Kidney (tissue), 14 donors: ENCODE measurements around the gene CCDC69. TPM values are rescaled to one million over a fixed set of nuclear protein-coding genes. Genes with fewer than 3 reads are reported as not detected.

Experiments
- DNase-seq, 5 donors: peaks; one replicate each; pipeline ENCODE4 v3.0.0-alpha.2; 2013 to 2020
- FAIRE-seq: peaks from 2 replicates; lab custom pipeline; 2012; peaks lifted over from hg19 to GRCh38; lab: Jason Lieb, UNC
- H3K27ac ChIP-seq, 2 donors: one replicate each; pipeline ENCODE4 v1.7.0; 2013; ENCODE audit warnings: low read depth in 2 of 2, low read length in 2 of 2, inconsistent platforms in 1 of 2
- H3K27me3 ChIP-seq: one replicate; pipeline ENCODE4 v1.7.1; 2013; ENCODE audit warnings: low read length, inconsistent platforms; ENCODE audit not compliant: control insufficient read depth, insufficient read depth
- H3K36me3 ChIP-seq, 3 donors: one replicate each; pipeline versions ENCODE4 v1.7.0 to v1.7.1; 2013; ENCODE audit warnings: low read length in 3 of 3, control low read depth in 1 of 3, inconsistent platforms in 1 of 3; ENCODE audit not compliant: insufficient read depth in 3 of 3, control insufficient read depth in 2 of 3
- H3K4me1 ChIP-seq, 3 donors: one replicate each; pipeline versions ENCODE4 v1.7.0 to v1.7.1; 2013; ENCODE audit warnings: low read length in 3 of 3, inconsistent platforms in 1 of 3, low read depth in 1 of 3; ENCODE audit not compliant: control insufficient read depth in 2 of 3, insufficient read depth in 2 of 3
- H3K4me3 ChIP-seq, 3 donors: one replicate each; pipeline versions ENCODE4 v1.7.0 to v1.8.1; 2013; ENCODE audit warnings: low read length in 3 of 3, control low read depth in 1 of 3, inconsistent platforms in 1 of 3
- H3K9ac ChIP-seq, 3 donors: one replicate each; pipeline versions ENCODE4 v1.7.0 to v1.7.1; 2013; ENCODE audit warnings: low read length in 3 of 3, control low read depth in 1 of 3, inconsistent platforms in 1 of 3
- H3K9me3 ChIP-seq, 3 donors: one replicate each; pipeline versions ENCODE4 v1.7.0 to v1.7.1; 2013; ENCODE audit warnings: low read length in 3 of 3, control low read depth in 1 of 3, inconsistent platforms in 1 of 3; ENCODE audit not compliant: control insufficient read depth in 2 of 3, insufficient read depth in 1 of 3
- CTCF ChIP-seq: IDR thresholded peaks from 3 replicates; pipeline ENCODE4 v1.5.1; 2012; ENCODE audit warnings: mild to moderate bottlenecking, moderate library complexity, borderline replicate concordance; ENCODE audit not compliant: insufficient read depth; ENCODE audit errors: extremely low read depth
- intact Hi-C: fragments of 100-400 bp; cut with DNase I; formaldehyde crosslinking; loops from one replicate; pipeline ENCODE4 v1.11.1; 2022
- polyA plus RNA-seq: library from polyadenylated mRNA; stranded (reverse); fragments of 350-450 nt; fragmentation: Illumina TruSeq; extraction: RNeasy Lipid Tissue Mini Kit (QIAGEN cat#74804); gene quantifications from one replicate; pipeline ENCODE4 v1.2.3, GENCODE V29; 2014; ENCODE audit warnings: low read depth, low replicate concordance; ENCODE audit not compliant: insufficient read depth
- total RNA-seq: library from RNA; stranded (reverse); fragmentation: NEBNext Ultra II Directional; extraction: Animal tissue kit (Norgen Biotek cat#: 25700); gene quantifications from one replicate; pipeline ENCODE4 v1.2.1, GENCODE V29; 2021
- donor health status: control.
- donor health status: control.
- donor health status: control.
- donor health status: control.
- donor health status: control.
- donor health status: DM: yes; HTN: yes; CAD: no.
- donor health status: Normal renal cell carcinoma (clear cell type).

CCDC69 gene
- total and polyA plus RNA-seq, 2 donors from 2014 or later: 11.1 to 22.8 TPM

GRCh38 chr5:151250346-151251000 lies 26.6 kb upstream of the CCDC69 start:
- no peak for FAIRE-seq
- no peak overlapping the region for H3K27ac ChIP-seq
- H3K9ac ChIP-seq: no peak overlapping the region
- H3K27me3 ChIP-seq: no peaks in the 10 kb centered on the region
- H3K36me3 ChIP-seq: no peaks in the 10 kb centered on the region
- TF ChIP-seq CTCF: no peak
- intact Hi-C loops: no loop called here
- H3K9me3 ChIP-seq: no peaks in the 10 kb centered on the region
- peaks cover 0 to 16% (median 13%) of the 10 kb centered on the region in 3 donors for H3K4me1 ChIP-seq
- no peak for DNase-seq
- no peak overlapping the region for H3K4me3 ChIP-seq

GRCh38 chr5:151249281-151249680 lies 25.4 kb upstream of the CCDC69 start:
- H3K4me3 ChIP-seq: no peak overlapping the region
- no peaks in the 10 kb centered on the region for H3K27me3 ChIP-seq
- DNase-seq (no peak), FAIRE-seq (no peak)
- no peak overlapping the region for H3K9ac ChIP-seq
- H3K9me3 ChIP-seq: no peaks in the 10 kb centered on the region
- H3K36me3 ChIP-seq: no peaks in the 10 kb centered on the region
- peaks cover 0 to 10% (median 9%) of the 10 kb centered on the region in 3 donors for H3K4me1 ChIP-seq
- H3K27ac ChIP-seq: no peak overlapping the region
- TF ChIP-seq CTCF: no peak
- intact Hi-C loops: no loop called here

- Histone ChIP-seq H3K4me1 (peaks cover 0 to 5% (median 4%) of the 10 kb centered on the region in 3 donors), H3K9me3 (no peaks in the 10 kb centered on the region), H3K9ac (no peak overlapping the region), H3K27me3 (no peaks in the 10 kb centered on the region), H3K36me3 (no peaks in the 10 kb centered on the region), H3K4me3 (no peak overlapping the region), H3K27ac (no peak overlapping the region)
- FAIRE-seq (no peak), DNase-seq (no peak)
- TF ChIP-seq CTCF: no peak
- intact Hi-C loops: no loop called here
Observed at GRCh38 chr5:151248651-151249050, 24.8 kb upstream of the CCDC69 start.
